GM19240 (cell line): ENCODE measurements around the gene FREM1.

Experiments
- DNase-seq: peaks from one replicate; pipeline ENCODE4 v3.0.0; 2011; ENCODE audit warnings: low spot score; ENCODE audit not compliant: insufficient read length

Gene FREM1

GRCh38 chr9:14706530-14707140, 203.6 kb downstream of the FREM1 start:
- no peak for DNase-seq

GRCh38 chr9:14705079-14705478, 205.1 kb downstream of the FREM1 start:
- DNase-seq = no peak

GRCh38 chr9:14704281-14704680, 205.9 kb downstream of the FREM1 start:
- DNase-seq = no peak

GRCh38 chr9:14702200-14702720, 208.0 kb downstream of the FREM1 start:
- no peak for DNase-seq

- peak; percentile 30 for DNase-seq
Measured at GRCh38 chr9:14693251-14693861, 216.9 kb downstream of the FREM1 start, which contains the start of gene ZDHHC21. Gene ZDHHC21 (minus strand): TSS chr9:14693432. CDS start chr9:14674340, 19,092 bp downstream.

GRCh38 chr9:14692470-14693250, 217.6 kb downstream of the FREM1 start:
- DNase-seq = no peak

- DNase-seq = no peak
Measured at GRCh38 chr9:14690948-14691730, 219.1 kb downstream of the FREM1 start.

- no peak for DNase-seq
Measured at GRCh38 chr9:14687042-14687719, 223.0 kb downstream of the FREM1 start.

- no peak for DNase-seq
Measured at GRCh38 chr9:14686168-14686567, 224.1 kb downstream of the FREM1 start.
